Ovary (tissue), 3 donors: Measurements from ENCODE around the gene SERPINB8.

ENCODE experiments used
- EP300 ChIP-seq: sonication (generic); formaldehyde crosslinking; IDR thresholded peaks from one replicate; pipeline ENCODE4 v1.6.1; 2017; ENCODE audit warnings: antibody characterized with exemption
- TF ChIP-seq, protein P1 (sequence below), 3 donors: fragments of 450-650 bp in 2 of 3; fragments of 200-600 bp in 1 of 3; IDR thresholded peaks; one replicate each; pipeline versions ENCODE4 v1.5.1 to v1.8.0; 2016 to 2022; ENCODE audit warnings: antibody characterized with exemption in 3 of 3, mild to moderate bottlenecking in 1 of 3
- donor health status: DM: no; HTN: no; CAD: no.

GRCh38 chr18:64027931-64028695 lies 58.2 kb downstream of the SERPINB8 start:
- TF ChIP-seq, protein P1, sequence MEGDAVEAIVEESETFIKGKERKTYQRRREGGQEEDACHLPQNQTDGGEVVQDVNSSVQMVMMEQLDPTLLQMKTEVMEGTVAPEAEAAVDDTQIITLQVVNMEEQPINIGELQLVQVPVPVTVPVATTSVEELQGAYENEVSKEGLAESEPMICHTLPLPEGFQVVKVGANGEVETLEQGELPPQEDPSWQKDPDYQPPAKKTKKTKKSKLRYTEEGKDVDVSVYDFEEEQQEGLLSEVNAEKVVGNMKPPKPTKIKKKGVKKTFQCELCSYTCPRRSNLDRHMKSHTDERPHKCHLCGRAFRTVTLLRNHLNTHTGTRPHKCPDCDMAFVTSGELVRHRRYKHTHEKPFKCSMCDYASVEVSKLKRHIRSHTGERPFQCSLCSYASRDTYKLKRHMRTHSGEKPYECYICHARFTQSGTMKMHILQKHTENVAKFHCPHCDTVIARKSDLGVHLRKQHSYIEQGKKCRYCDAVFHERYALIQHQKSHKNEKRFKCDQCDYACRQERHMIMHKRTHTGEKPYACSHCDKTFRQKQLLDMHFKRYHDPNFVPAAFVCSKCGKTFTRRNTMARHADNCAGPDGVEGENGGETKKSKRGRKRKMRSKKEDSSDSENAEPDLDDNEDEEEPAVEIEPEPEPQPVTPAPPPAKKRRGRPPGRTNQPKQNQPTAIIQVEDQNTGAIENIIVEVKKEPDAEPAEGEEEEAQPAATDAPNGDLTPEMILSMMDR (IDR thresholded peaks at IDR 0.05), result no peak
- no peak for TF ChIP-seq EP300
